CMK (cell line): ENCODE results near the gene PPIF.
A peak's percentile ranks its signal among the peaks of the same experiment; 100 is the strongest.

Experiments used
- DNase-seq: peaks from one replicate; pipeline ENCODE4 v3.0.0-alpha.2; 2010; ENCODE audit warnings: low read depth

The PPIF gene

DNA sequence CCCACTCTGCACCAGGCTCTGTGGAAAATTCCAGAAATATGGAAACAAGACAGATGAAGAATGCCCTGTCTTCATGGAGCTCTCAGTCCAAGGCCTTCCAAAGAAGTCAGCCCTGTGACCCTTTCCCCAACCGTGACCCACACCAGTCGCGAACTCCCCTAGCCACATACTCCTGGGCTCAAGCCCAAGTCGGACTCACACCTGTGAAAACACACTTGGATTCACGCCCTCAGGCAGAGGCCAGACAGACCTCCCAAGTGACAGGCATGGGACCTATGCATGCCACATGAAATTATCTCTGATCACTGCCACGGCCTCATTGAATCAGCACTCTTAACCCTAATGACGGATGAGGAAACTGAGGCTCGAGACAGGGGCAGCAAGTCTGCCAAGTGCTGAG is 55.7 kb downstream of the PPIF start:
- DNase-seq, result no peak

DNA sequence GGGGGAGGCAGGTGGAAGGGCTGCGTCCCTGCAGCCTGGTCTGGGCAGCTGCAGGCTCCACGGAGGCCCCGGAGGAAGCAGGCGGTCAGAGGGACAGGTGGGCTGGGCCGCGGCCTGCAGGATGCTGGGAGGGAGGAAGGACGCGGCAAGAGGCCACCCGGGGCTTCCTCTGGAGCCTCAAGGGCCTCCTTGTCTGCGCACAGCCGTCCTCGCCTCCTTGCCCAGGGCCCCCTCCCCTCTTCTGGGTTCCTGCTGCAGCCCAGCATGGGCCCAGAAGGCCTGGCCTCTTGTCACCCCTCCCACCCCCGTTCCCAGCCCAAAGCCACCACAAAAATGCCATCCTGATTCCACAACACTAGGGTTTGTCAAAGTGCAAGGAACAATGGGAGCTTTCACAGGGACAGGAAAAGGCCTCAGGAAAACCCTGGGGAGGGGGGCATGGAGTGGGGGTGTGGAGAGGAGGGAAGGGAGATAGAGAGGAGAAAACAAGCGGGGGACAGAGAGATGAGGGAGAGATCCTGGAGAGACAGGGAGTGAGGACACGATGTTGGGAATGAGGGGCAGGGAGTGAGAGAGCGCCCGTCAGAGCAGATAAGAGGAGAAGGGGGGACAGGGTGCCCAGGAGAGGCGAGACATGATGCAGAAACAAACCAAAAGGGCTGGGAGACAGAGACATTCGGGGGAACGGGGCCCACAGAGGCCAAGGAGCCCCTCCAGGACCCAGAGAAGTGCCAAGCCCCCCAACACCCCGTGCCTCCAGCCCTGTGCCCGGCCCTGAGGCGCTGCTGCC is 56.4 kb downstream of the PPIF start:
- DNase-seq, result peak; percentile 57

DNA sequence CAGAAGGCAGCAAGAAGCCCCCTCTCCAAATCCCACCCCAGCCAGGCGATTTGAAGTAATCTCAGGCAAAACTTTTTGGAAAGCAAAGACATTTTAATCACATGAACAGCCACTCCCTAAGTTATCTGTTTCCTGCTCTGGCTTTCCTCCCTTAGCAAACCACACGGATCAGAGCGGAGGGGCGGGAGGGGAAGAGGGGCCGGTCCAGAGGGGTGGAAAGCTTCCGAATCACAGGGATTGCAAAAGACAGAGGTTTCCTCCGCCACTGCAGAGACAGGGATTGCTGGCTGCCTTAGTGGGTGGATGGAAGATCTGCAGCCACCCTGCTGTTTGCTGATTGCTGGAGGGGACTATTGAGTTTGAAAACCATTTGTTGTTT is 57.0 kb downstream of the PPIF start:
- peak; percentile 56 for DNase-seq

DNA sequence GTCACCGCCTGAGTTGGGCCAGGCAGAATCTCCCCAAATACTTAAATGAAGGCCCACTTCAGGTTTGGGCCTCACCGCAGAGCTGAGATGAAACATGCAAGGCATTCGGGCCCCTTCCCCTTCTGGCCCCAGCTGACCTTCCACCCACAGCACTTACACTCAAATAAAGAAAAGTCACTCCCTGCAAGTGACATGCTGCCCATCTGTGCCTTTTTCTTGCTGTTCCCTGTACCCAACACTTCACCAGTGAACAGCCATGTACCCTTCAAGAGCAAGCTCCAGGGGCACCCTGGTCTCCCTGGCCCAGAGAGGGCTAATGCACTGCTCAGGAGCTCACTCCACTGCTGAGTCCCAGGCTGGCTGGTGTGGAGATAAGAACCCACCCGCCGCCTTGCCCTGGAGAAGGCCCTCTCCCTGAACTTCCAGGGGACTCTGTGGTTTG is 57.4 kb downstream of the PPIF start:
- DNase-seq, result no peak
